Myocyte (in vitro differentiated cells): ENCODE measurements around the gene RAN. TPM values are rescaled to one million over a fixed set of nuclear protein-coding genes. Genes with fewer than 3 reads are reported as not detected.
"Not testable (repeated sequence)": the region's sequence is repeated elsewhere in the genome, so short reads cannot be mapped to it uniquely, and the experiment has no call there.

Source experiments
- DNase-seq: peaks from one replicate; pipeline ENCODE4 v3.0.0-alpha.2; 2012; ENCODE audit warnings: low read depth
- total RNA-seq: library from RNA; depleted of rRNA; stranded (reverse); fragments of >200 nt; gene quantifications from 2 replicates; pipeline ENCODE4 v1.2.3, GENCODE V29; 2014

RAN gene
- total RNA-seq, 1 donor from 2014 or later, result 335 TPM

- DNase-seq, result no peak
These were observed 6.6 kb downstream of the RAN start for GRCh38 chr12:130878193-130879185.

GRCh38 chr12:130879212-130879686 is 7.4 kb downstream of the RAN start:
- no peak for DNase-seq

GRCh38 chr12:130879781-130880389 is 8.0 kb downstream of the RAN start:
- no peak for DNase-seq

- DNase-seq, result no peak
These were observed 8.6 kb downstream of the RAN start for GRCh38 chr12:130880411-130880885.

GRCh38 chr12:130881046-130881445 is 9.2 kb downstream of the RAN start:
- no peak for DNase-seq

GRCh38 chr12:130881548-130881947 is 9.7 kb downstream of the RAN start:
- DNase-seq, result no peak

GRCh38 chr12:130887190-130887589 is 15.3 kb downstream of the RAN start:
- DNase-seq, result not testable (repeated sequence)

- no peak for DNase-seq
These were observed 32.2 kb downstream of the RAN start for GRCh38 chr12:130904064-130904463.

- peak; percentile 10 for DNase-seq
These were observed 33.1 kb downstream of the RAN start for GRCh38 chr12:130904936-130905455.

- DNase-seq, result no peak
These were observed 37.2 kb downstream of the RAN start for GRCh38 chr12:130909111-130909510.

- DNase-seq, result no peak
These were observed 39.3 kb downstream of the RAN start for GRCh38 chr12:130911193-130911592.

- DNase-seq, result no peak
These were observed 40.1 kb downstream of the RAN start for GRCh38 chr12:130911933-130912332.

- peak; percentile 44 for DNase-seq
These were observed 44.5 kb downstream of the RAN start for GRCh38 chr12:130916241-130916911.

GRCh38 chr12:130917607-130918006 is 45.7 kb downstream of the RAN start:
- no peak for DNase-seq

- no peak for DNase-seq
These were observed 47.2 kb downstream of the RAN start for GRCh38 chr12:130919086-130919485.

- peak; percentile 9 for DNase-seq
These were observed 48.3 kb downstream of the RAN start for GRCh38 chr12:130920119-130920703.

- no peak for DNase-seq
These were observed 49.0 kb downstream of the RAN start for GRCh38 chr12:130920723-130921381.

GRCh38 chr12:130922511-130922953 is 50.7 kb downstream of the RAN start:
- DNase-seq, result no peak

GRCh38 chr12:130924966-130925665 is 53.2 kb downstream of the RAN start:
- DNase-seq, result peak; percentile 47

GRCh38 chr12:130925666-130926015 is 53.8 kb downstream of the RAN start:
- peak; percentile 81 for DNase-seq
